OCI-LY7 (cell line): ENCODE measurements around the gene ISCU.

Experiments used
- EZH2phosphoT487 ChIP-seq: fragments of 200-600 bp; sonication (generic); IDR thresholded peaks from 2 replicates; pipeline ENCODE4 v1.6.1; 2018; ENCODE audit warnings: low read depth, borderline replicate concordance, mild to moderate bottlenecking, mixed run types, antibody characterized with exemption, low read length, moderate library complexity, mixed read lengths
- TF ChIP-seq, protein P1 (sequence below): fragments of 200-600 bp; sonication (generic); conservative IDR thresholded peaks from 2 replicates; pipeline ENCODE4 v1.5.1; 2014; ENCODE audit warnings: mild to moderate bottlenecking, antibody characterized with exemption, low read length, moderate library complexity, mixed read lengths

DNA sequence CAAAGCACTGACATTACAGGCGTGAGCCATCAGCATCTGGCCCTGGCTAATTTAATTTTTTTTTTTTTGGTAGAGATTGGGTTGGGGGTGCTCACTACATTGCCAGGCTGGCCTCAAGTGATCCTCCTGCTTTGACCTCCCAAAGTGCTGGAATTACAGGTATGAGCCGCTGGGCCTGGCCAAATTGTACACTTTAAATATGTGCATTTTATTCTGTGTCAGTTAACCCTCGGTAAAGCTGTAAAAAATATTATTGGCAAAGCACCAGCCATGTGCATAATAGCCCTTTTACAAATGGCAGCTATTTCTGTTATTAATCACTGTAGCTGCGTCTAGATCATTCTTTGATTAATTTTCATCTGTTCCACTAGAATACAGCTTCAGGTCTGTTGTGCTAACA, 23.5 kb downstream of the ISCU start:
- no peak for TF ChIP-seq EZH2phosphoT487
- TF ChIP-seq, protein P1, sequence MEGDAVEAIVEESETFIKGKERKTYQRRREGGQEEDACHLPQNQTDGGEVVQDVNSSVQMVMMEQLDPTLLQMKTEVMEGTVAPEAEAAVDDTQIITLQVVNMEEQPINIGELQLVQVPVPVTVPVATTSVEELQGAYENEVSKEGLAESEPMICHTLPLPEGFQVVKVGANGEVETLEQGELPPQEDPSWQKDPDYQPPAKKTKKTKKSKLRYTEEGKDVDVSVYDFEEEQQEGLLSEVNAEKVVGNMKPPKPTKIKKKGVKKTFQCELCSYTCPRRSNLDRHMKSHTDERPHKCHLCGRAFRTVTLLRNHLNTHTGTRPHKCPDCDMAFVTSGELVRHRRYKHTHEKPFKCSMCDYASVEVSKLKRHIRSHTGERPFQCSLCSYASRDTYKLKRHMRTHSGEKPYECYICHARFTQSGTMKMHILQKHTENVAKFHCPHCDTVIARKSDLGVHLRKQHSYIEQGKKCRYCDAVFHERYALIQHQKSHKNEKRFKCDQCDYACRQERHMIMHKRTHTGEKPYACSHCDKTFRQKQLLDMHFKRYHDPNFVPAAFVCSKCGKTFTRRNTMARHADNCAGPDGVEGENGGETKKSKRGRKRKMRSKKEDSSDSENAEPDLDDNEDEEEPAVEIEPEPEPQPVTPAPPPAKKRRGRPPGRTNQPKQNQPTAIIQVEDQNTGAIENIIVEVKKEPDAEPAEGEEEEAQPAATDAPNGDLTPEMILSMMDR = no peak
